Stimulated activated CD4-positive, alpha-beta T cell treated with anti-CD3 and anti-CD28 coated beads, Interleukin-12 subunit alpha, Interleukin-12 subunit beta, amount 100 ng/mL, for 4 hours (primary cell): Measurements from ENCODE around the gene VEZT.
"Not testable (repeated sequence)": the region's sequence is repeated elsewhere in the genome, so short reads cannot be mapped to it uniquely, and the experiment has no call there.

Experiments used
- DNase-seq: peaks from one replicate; pipeline ENCODE4 v3.0.0-alpha.2; 2020

VEZT gene

GRCh38 chr12:95217377-95218149 lies at the start of gene VEZT, which contains the start of gene FGD6:
Gene VEZT, plus strand, starts transcription at chr12:95217807. Its CDS starts 44 bp downstream, at chr12:95217851.
Gene FGD6, minus strand, starts transcription at chr12:95217467. Its CDS starts 227 bp downstream, at chr12:95217240.
- peak; percentile 92 for DNase-seq

- no peak for DNase-seq
These were observed 48.9 kb upstream of the VEZT start for GRCh38 chr12:95168746-95169145.

- no peak for DNase-seq
These were observed 48.2 kb upstream of the VEZT start for GRCh38 chr12:95169368-95169767.

GRCh38 chr12:95173392-95174251 lies 44.0 kb upstream of the VEZT start:
- no peak for DNase-seq

GRCh38 chr12:95177201-95177768 lies 40.3 kb upstream of the VEZT start:
- no peak for DNase-seq

GRCh38 chr12:95178136-95178535 lies 39.5 kb upstream of the VEZT start:
- no peak for DNase-seq

GRCh38 chr12:95179011-95179410 lies 38.6 kb upstream of the VEZT start:
- DNase-seq: no peak

- no peak for DNase-seq
These were observed 36.5 kb upstream of the VEZT start for GRCh38 chr12:95181103-95181502.

GRCh38 chr12:95182868-95183415 lies 34.7 kb upstream of the VEZT start:
- DNase-seq: no peak

GRCh38 chr12:95184121-95184520 lies 33.5 kb upstream of the VEZT start:
- no peak for DNase-seq

- no peak for DNase-seq
These were observed 32.5 kb upstream of the VEZT start for GRCh38 chr12:95185072-95185471.

GRCh38 chr12:95185854-95186253 lies 31.8 kb upstream of the VEZT start:
- DNase-seq: no peak

- DNase-seq: no peak
These were observed 29.7 kb upstream of the VEZT start for GRCh38 chr12:95187865-95188415.

GRCh38 chr12:95191060-95191696 lies 26.4 kb upstream of the VEZT start:
- no peak for DNase-seq

GRCh38 chr12:95192271-95192670 lies 25.3 kb upstream of the VEZT start:
- no peak for DNase-seq

GRCh38 chr12:95193139-95193538 lies 24.5 kb upstream of the VEZT start:
- no peak for DNase-seq

GRCh38 chr12:95195122-95195521 lies 22.5 kb upstream of the VEZT start:
- DNase-seq: no peak

- DNase-seq: not testable (repeated sequence)
These were observed 20.6 kb upstream of the VEZT start for GRCh38 chr12:95196875-95197569.

GRCh38 chr12:95197636-95198035 lies 20.0 kb upstream of the VEZT start:
- DNase-seq: no peak

- DNase-seq: no peak
These were observed 18.7 kb upstream of the VEZT start for GRCh38 chr12:95198914-95199313.

- no peak for DNase-seq
These were observed 17.3 kb upstream of the VEZT start for GRCh38 chr12:95200128-95200894.
